Measurements from ENCODE around the gene KRTAP4-16.

The KRTAP4-16 gene

GRCh38 chr17:41082626-41083025 is 19.4 kb downstream of the KRTAP4-16 start:
- Histone ChIP-seq H2AFZ (ENCODE audit: low read depth, low read length) (no peak overlapping the region), H3K36me3 (ENCODE audit: insufficient read depth, low read length) (no peaks in the 10 kb centered on the region), H3K27me3 (ENCODE audit: insufficient read depth, low read length, poor library complexity) (no peaks in the 10 kb centered on the region), H3K9me3 (ENCODE audit: insufficient read depth, low read length, severe bottlenecking) (no peaks in the 10 kb centered on the region), H3K4me3 (ENCODE audit: low read depth in 1 of 2, low read length in 2 of 2) (no peak overlapping the region), H3K4me1 (ENCODE audit: insufficient read depth, low read length) (no peaks in the 10 kb centered on the region), H3K4me2 (ENCODE audit: insufficient read depth, low read length) (no peak overlapping the region), H4K20me1 (ENCODE audit: insufficient read depth, low read length) (no peaks in the 10 kb centered on the region), H3K79me2 (ENCODE audit: insufficient read depth, low read length) (no peaks in the 10 kb centered on the region), H3K9ac (ENCODE audit: low read depth, low read length) (no peak overlapping the region), H3K27ac (ENCODE audit: low read length) (no peak overlapping the region)
- TF ChIP-seq CTCF (IDR thresholded peaks at IDR 0.05; ENCODE audit: borderline replicate concordance, extremely low read depth, low read length, poor library complexity, severe bottlenecking): no peak
- TF ChIP-seq EZH2 (IDR thresholded peaks at IDR 0.05; ENCODE audit: borderline replicate concordance, low read depth, low read length, severe bottlenecking): no peak
- ATAC-seq (ENCODE audit: insufficient read depth, low read depth) (no peak), DNase-seq (no peak)

DNA sequence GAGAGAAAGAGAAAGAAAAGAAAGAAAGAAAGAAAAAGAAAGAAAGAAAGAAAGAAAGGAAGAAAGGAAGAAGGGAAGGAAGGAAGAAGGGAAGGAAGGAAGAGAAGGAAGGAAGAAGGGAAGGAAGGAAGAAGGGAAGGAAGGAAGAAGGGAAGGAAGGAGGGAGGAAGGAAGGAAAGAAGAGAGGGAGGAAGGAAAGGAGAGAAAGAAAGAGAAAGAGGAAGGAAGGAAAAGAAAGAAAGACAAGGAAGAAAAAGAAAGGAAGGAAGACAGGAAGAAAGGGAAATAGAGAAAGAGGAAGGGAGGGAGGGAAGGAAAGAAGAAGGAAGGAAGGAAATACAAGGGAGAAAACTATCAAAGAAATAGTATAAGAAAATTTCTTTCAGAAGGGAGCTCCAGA is 25.2 kb downstream of the KRTAP4-16 start:
- no peak overlapping the region for H3K9ac ChIP-seq (ENCODE audit: low read depth, low read length)
- H3K4me2 ChIP-seq (ENCODE audit: insufficient read depth, low read length): no peak overlapping the region
- H3K4me3 ChIP-seq (ENCODE audit: low read depth in 1 of 2, low read length in 2 of 2): no peak overlapping the region
- no peaks in the 10 kb centered on the region for H3K79me2 ChIP-seq (ENCODE audit: insufficient read depth, low read length)
- TF ChIP-seq CTCF (IDR thresholded peaks at IDR 0.05; ENCODE audit: borderline replicate concordance, extremely low read depth, low read length, poor library complexity, severe bottlenecking) (no peak), EZH2 (IDR thresholded peaks at IDR 0.05; ENCODE audit: borderline replicate concordance, low read depth, low read length, severe bottlenecking) (no peak)
- no peak overlapping the region for H2AFZ ChIP-seq (ENCODE audit: low read depth, low read length)
- no peaks in the 10 kb centered on the region for H3K4me1 ChIP-seq (ENCODE audit: insufficient read depth, low read length)
- DNase-seq (no peak), ATAC-seq (ENCODE audit: insufficient read depth, low read depth) (no peak)
- no peak overlapping the region for H3K27ac ChIP-seq (ENCODE audit: low read length)
- no peaks in the 10 kb centered on the region for H3K9me3 ChIP-seq (ENCODE audit: insufficient read depth, low read length, severe bottlenecking)
- H3K36me3 ChIP-seq (ENCODE audit: insufficient read depth, low read length): no peaks in the 10 kb centered on the region
- H3K27me3 ChIP-seq (ENCODE audit: insufficient read depth, low read length, poor library complexity): peaks cover 8% of the 10 kb centered on the region
- H4K20me1 ChIP-seq (ENCODE audit: insufficient read depth, low read length): no peaks in the 10 kb centered on the region

GRCh38 chr17:41073676-41074075 is 28.3 kb downstream of the KRTAP4-16 start:
- no peak overlapping the region for H2AFZ ChIP-seq (ENCODE audit: low read depth, low read length)
- H3K4me2 ChIP-seq (ENCODE audit: insufficient read depth, low read length): no peak overlapping the region
- H3K27ac ChIP-seq (ENCODE audit: low read length): no peak overlapping the region
- H4K20me1 ChIP-seq (ENCODE audit: insufficient read depth, low read length): no peaks in the 10 kb centered on the region
- H3K9me3 ChIP-seq (ENCODE audit: insufficient read depth, low read length, severe bottlenecking): no peaks in the 10 kb centered on the region
- peaks cover 9% of the 10 kb centered on the region for H3K27me3 ChIP-seq (ENCODE audit: insufficient read depth, low read length, poor library complexity)
- no peak for DNase-seq
- H3K4me3 ChIP-seq (ENCODE audit: low read depth in 1 of 2, low read length in 2 of 2): no peak overlapping the region
- H3K36me3 ChIP-seq (ENCODE audit: insufficient read depth, low read length): no peaks in the 10 kb centered on the region
- H3K4me1 ChIP-seq (ENCODE audit: insufficient read depth, low read length): no peaks in the 10 kb centered on the region
- TF ChIP-seq CTCF (IDR thresholded peaks at IDR 0.05; ENCODE audit: borderline replicate concordance, extremely low read depth, low read length, poor library complexity, severe bottlenecking): no peak
- TF ChIP-seq EZH2 (IDR thresholded peaks at IDR 0.05; ENCODE audit: borderline replicate concordance, low read depth, low read length, severe bottlenecking): no peak
- no peak overlapping the region for H3K9ac ChIP-seq (ENCODE audit: low read depth, low read length)
- no peak for ATAC-seq (ENCODE audit: insufficient read depth, low read depth)
- H3K79me2 ChIP-seq (ENCODE audit: insufficient read depth, low read length): no peaks in the 10 kb centered on the region
